GM21423 (cell line): ENCODE results near the gene AP2A1.

ENCODE experiments used
- ATAC-seq: cut with Tn5 transposase; IDR thresholded peaks from one replicate; pipeline ENCODE4 v1.9.1; 2021; ENCODE audit warnings: mild to moderate bottlenecking, moderate library complexity; ENCODE audit not compliant: unreplicated experiment

Gene AP2A1

GRCh38 chr19:49791776-49792445 lies 25.1 kb downstream of the AP2A1 start:
- ATAC-seq = no peak

- ATAC-seq = no peak
Observed at GRCh38 chr19:49792829-49793560, 26.2 kb downstream of the AP2A1 start.

- ATAC-seq = no peak
Observed at GRCh38 chr19:49793561-49793840, 26.7 kb downstream of the AP2A1 start.

GRCh38 chr19:49795615-49796014 lies 28.8 kb downstream of the AP2A1 start:
- ATAC-seq = no peak

- ATAC-seq = no peak
Observed at GRCh38 chr19:49798574-49798973, 31.8 kb downstream of the AP2A1 start.

GRCh38 chr19:49799271-49799797 lies 32.5 kb downstream of the AP2A1 start:
- no peak for ATAC-seq

- no peak for ATAC-seq
Observed at GRCh38 chr19:49799798-49800376, 33.1 kb downstream of the AP2A1 start.

- ATAC-seq = no peak
Observed at GRCh38 chr19:49800771-49801170, 34.0 kb downstream of the AP2A1 start.

GRCh38 chr19:49801401-49801888 lies 34.6 kb downstream of the AP2A1 start:
- no peak for ATAC-seq

GRCh38 chr19:49801966-49802661 lies 35.3 kb downstream of the AP2A1 start:
- ATAC-seq = no peak

- no peak for ATAC-seq
Observed at GRCh38 chr19:49802836-49803528, 36.2 kb downstream of the AP2A1 start.

GRCh38 chr19:49803529-49803856 lies 36.7 kb downstream of the AP2A1 start:
- ATAC-seq = no peak

- no peak for ATAC-seq
Observed at GRCh38 chr19:49805822-49806619, 39.2 kb downstream of the AP2A1 start.

- no peak for ATAC-seq
Observed at GRCh38 chr19:49806620-49806959, 39.8 kb downstream of the AP2A1 start.

GRCh38 chr19:49807058-49807903 lies 40.5 kb downstream of the AP2A1 start:
- no peak for ATAC-seq

- ATAC-seq = no peak
Observed at GRCh38 chr19:49807904-49808675, 41.3 kb downstream of the AP2A1 start.

- ATAC-seq = no peak
Observed at GRCh38 chr19:49808711-49809159, 41.9 kb downstream of the AP2A1 start.

- no peak for ATAC-seq
Observed at GRCh38 chr19:49809160-49809940, 42.5 kb downstream of the AP2A1 start.
